ENCODE results near the gene RARB.

Gene RARB

DNA sequence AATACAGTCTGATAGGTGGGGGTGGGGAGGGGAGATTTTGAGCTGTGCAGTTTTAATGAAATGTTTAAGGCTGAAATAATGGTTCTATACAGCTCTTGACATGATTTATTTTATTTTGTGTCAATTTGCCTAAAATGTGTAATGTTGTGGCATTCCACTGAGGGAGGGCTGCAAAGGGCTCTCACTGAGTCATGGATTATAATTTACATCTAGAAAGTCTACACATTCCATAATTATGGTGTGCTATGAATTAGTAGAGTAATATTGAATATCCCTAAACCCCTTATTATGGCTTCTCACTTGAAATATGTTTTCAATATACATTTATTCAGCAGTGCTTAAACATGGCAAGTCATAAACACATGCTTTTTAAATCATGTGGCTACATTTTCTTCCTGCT is 103.9 kb downstream of the RARB start:
- no peaks in the 10 kb centered on the region for H3K36me3 ChIP-seq (ENCODE audit: insufficient read depth, low read length)
- H3K79me2 ChIP-seq (ENCODE audit: insufficient read depth, low read length) = no peaks in the 10 kb centered on the region
- no peaks in the 10 kb centered on the region for H3K4me1 ChIP-seq (ENCODE audit: insufficient read depth, low read length, severe bottlenecking)
- H3K27me3 ChIP-seq (ENCODE audit: insufficient read depth, low read length) = no peaks in the 10 kb centered on the region; the same call in 1 of the 2 replicates
- H3F3A ChIP-seq (ENCODE audit: insufficient read depth, low read length) = no peaks in the 10 kb centered on the region
- H3K9me2 ChIP-seq (ENCODE audit: low read depth, low read length) = no peaks in the 10 kb centered on the region
- H3K27ac ChIP-seq (ENCODE audit: low read depth, low read length, poor library complexity, severe bottlenecking) = no peak overlapping the region
- no peaks in the 10 kb centered on the region for H4K20me1 ChIP-seq (ENCODE audit: insufficient read depth, low read length)
- H3K9ac ChIP-seq (ENCODE audit: low read length) = no peak overlapping the region
- no peak overlapping the region for H3K4me3 ChIP-seq (ENCODE audit: low read depth, low read length, poor library complexity, severe bottlenecking)
- TF ChIP-seq EZH2 (IDR thresholded peaks at IDR 0.05; ENCODE audit: borderline replicate concordance, low read length) = no peak
- TF ChIP-seq, protein P1, sequence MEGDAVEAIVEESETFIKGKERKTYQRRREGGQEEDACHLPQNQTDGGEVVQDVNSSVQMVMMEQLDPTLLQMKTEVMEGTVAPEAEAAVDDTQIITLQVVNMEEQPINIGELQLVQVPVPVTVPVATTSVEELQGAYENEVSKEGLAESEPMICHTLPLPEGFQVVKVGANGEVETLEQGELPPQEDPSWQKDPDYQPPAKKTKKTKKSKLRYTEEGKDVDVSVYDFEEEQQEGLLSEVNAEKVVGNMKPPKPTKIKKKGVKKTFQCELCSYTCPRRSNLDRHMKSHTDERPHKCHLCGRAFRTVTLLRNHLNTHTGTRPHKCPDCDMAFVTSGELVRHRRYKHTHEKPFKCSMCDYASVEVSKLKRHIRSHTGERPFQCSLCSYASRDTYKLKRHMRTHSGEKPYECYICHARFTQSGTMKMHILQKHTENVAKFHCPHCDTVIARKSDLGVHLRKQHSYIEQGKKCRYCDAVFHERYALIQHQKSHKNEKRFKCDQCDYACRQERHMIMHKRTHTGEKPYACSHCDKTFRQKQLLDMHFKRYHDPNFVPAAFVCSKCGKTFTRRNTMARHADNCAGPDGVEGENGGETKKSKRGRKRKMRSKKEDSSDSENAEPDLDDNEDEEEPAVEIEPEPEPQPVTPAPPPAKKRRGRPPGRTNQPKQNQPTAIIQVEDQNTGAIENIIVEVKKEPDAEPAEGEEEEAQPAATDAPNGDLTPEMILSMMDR (IDR thresholded peaks at IDR 0.05; ENCODE audit: low read length) = no peak
- no peak overlapping the region for H3K4me2 ChIP-seq (ENCODE audit: low read length)
- H2AFZ ChIP-seq (ENCODE audit: low read length) = no peak overlapping the region
- peaks cover 3% of the 10 kb centered on the region; the same call in 1 of the 2 replicates for H3K9me3 ChIP-seq (ENCODE audit: low read length)

DNA sequence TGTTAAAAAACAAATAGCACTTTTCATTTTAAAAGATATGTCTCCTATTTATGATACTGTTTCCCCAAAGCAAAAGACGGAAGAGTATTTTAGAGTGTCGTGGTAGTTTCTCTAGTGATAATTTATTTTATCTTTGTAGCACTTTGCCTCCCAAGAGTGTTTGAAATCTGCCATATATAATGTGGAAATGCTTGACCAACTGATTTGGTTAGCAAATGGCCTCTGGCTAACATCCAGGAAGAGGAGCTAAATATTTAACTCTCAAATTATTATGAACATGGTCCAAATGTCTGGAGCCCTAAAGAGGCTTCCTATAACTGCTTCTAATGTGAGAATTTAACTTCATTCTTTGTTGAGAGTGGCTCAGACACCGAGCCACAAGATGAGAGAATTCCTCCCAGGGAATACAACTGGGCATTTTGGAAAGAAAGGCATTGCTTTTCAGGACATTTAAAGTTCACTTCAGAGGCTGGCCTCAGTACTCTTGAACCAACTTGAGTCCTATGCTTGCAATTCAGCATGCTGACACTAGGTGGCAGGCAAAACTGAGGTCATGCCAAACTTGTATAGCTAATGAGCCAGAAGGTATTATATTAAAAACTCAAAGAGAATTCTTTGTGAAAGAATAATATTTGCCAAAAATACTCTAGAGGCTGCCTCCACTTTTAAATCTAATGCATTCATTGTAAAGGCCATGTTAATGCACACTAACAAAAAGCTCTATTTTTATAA is 104.5 kb downstream of the RARB start:
- Histone ChIP-seq H3K4me1 (ENCODE audit: insufficient read depth, low read length, severe bottlenecking) (no peaks in the 10 kb centered on the region), H3K9ac (ENCODE audit: low read length) (no peak overlapping the region), H2AFZ (ENCODE audit: low read length) (no peak overlapping the region), H3K27ac (ENCODE audit: low read depth, low read length, poor library complexity, severe bottlenecking) (no peak overlapping the region), H3K27me3 (ENCODE audit: insufficient read depth, low read length) (no peaks in the 10 kb centered on the region; the same call in 1 of the 2 replicates), H3K9me2 (ENCODE audit: low read depth, low read length) (no peaks in the 10 kb centered on the region), H3F3A (ENCODE audit: insufficient read depth, low read length) (no peaks in the 10 kb centered on the region), H3K4me3 (ENCODE audit: low read depth, low read length, poor library complexity, severe bottlenecking) (no peak overlapping the region), H4K20me1 (ENCODE audit: insufficient read depth, low read length) (no peaks in the 10 kb centered on the region), H3K9me3 (ENCODE audit: low read length) (peaks cover 3% of the 10 kb centered on the region; the same call in 1 of the 2 replicates), H3K4me2 (ENCODE audit: low read length) (no peak overlapping the region), H3K79me2 (ENCODE audit: insufficient read depth, low read length) (no peaks in the 10 kb centered on the region), H3K36me3 (ENCODE audit: insufficient read depth, low read length) (no peaks in the 10 kb centered on the region)
- no peak for TF ChIP-seq EZH2 (IDR thresholded peaks at IDR 0.05; ENCODE audit: borderline replicate concordance, low read length)
- TF ChIP-seq, protein P1 (IDR thresholded peaks at IDR 0.05; ENCODE audit: low read length) = peak; percentile 78

DNA sequence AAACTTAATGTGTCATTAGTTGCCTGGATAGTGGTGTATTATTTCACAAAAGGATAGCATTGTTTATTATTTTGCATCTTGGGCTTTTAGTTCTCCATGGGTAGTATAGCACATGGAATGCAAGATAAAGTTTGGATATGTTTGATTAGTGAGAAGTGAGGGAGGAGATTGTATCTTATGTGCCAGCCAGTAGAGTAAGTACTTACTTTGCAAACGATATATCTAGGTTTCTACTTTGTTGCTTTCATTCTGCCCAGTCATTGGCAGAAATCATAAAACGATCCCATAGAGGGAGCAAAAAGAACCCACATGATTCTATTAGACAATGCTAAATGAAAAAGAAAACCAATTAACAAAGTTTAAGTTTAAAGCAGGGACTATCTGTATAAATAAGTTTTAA is 105.3 kb downstream of the RARB start:
- H3K9ac ChIP-seq (ENCODE audit: low read length) = no peak overlapping the region
- TF ChIP-seq, protein P1 (IDR thresholded peaks at IDR 0.05; ENCODE audit: low read length) = no peak
- TF ChIP-seq EZH2 (IDR thresholded peaks at IDR 0.05; ENCODE audit: borderline replicate concordance, low read length) = no peak
- H2AFZ ChIP-seq (ENCODE audit: low read length) = no peak overlapping the region
- no peak overlapping the region for H3K27ac ChIP-seq (ENCODE audit: low read depth, low read length, poor library complexity, severe bottlenecking)
- no peak overlapping the region for H3K4me3 ChIP-seq (ENCODE audit: low read depth, low read length, poor library complexity, severe bottlenecking)
- no peak overlapping the region for H3K4me2 ChIP-seq (ENCODE audit: low read length)
- H3F3A ChIP-seq (ENCODE audit: insufficient read depth, low read length) = no peaks in the 10 kb centered on the region
- H4K20me1 ChIP-seq (ENCODE audit: insufficient read depth, low read length) = no peaks in the 10 kb centered on the region
- H3K79me2 ChIP-seq (ENCODE audit: insufficient read depth, low read length) = no peaks in the 10 kb centered on the region
- H3K36me3 ChIP-seq (ENCODE audit: insufficient read depth, low read length) = no peaks in the 10 kb centered on the region
- no peaks in the 10 kb centered on the region; the same call in 1 of the 2 replicates for H3K27me3 ChIP-seq (ENCODE audit: insufficient read depth, low read length)
- H3K9me2 ChIP-seq (ENCODE audit: low read depth, low read length) = no peaks in the 10 kb centered on the region
- no peaks in the 10 kb centered on the region for H3K4me1 ChIP-seq (ENCODE audit: insufficient read depth, low read length, severe bottlenecking)
- H3K9me3 ChIP-seq (ENCODE audit: low read length) = peaks cover 3% of the 10 kb centered on the region; the same call in 1 of the 2 replicates
